ENCODE data around the gene CNTN5. TPM values are rescaled to one million over a fixed set of nuclear protein-coding genes. Genes with fewer than 3 reads are reported as not detected.

CNTN5 gene
- polyA plus RNA-seq, 1 donor (not counting 4 experiments of a cell fraction or from before 2014, with no cell fraction given): not detected

DNA sequence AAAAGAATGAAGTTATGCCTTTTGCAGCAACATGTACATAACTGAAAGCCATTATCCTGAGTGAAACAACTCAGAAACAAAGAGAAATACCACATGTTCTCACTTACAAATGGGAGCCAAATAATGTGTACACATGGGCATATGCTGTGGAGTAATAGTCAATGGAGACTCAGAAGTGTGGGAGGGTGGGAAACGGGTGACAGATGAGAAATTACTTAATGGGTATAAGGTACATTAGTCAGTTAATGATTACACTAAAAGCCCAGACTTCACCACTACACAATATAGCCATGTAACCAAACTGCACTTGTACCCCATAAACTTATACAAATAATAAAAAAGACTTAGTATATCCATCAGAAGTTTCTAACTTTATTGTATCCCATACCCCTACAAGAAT is 992.3 kb downstream of the CNTN5 start:
- Histone ChIP-seq H3K9me3 (ENCODE audit: control insufficient read depth, low read depth, low read length) (no peaks in the 10 kb centered on the region), H3K27me3 (ENCODE audit: control insufficient read depth, extremely low read depth, insufficient read depth, low read length) (no peaks in the 10 kb centered on the region), H2AFZ (ENCODE audit: control insufficient read depth, low read length) (no peak overlapping the region), H3K36me3 (ENCODE audit: control insufficient read depth in 2 of 2, extremely low read depth in 1 of 2, insufficient read depth in 2 of 2, low read length in 2 of 2) (no peaks in the 10 kb centered on the region), H3K9me1 (ENCODE audit: control insufficient read depth, extremely low read depth, insufficient read depth, low read length) (no peaks in the 10 kb centered on the region), H3K4me1 (ENCODE audit: control insufficient read depth, extremely low read depth, insufficient read depth, low read length) (no peaks in the 10 kb centered on the region), H3K4me3 (ENCODE audit: control insufficient read depth in 2 of 3, extremely low read depth in 1 of 3, insufficient read depth in 2 of 3, low read depth in 1 of 3, low read length in 3 of 3) (no peak overlapping the region), H3K4me2 (ENCODE audit: control insufficient read depth, extremely low read depth, insufficient read depth, low read depth, low read length) (no peak overlapping the region), H4K20me1 (ENCODE audit: control insufficient read depth, extremely low read depth, insufficient read depth, low read length) (no peaks in the 10 kb centered on the region), H3K9ac (ENCODE audit: control insufficient read depth, extremely low read depth, insufficient read depth, low read length) (no peak overlapping the region), H3K79me2 (ENCODE audit: control insufficient read depth, insufficient read depth, low read length) (no peaks in the 10 kb centered on the region), H3K27ac (ENCODE audit: control insufficient read depth, insufficient read depth, low read length) (no peak overlapping the region)
- no peak for FAIRE-seq
- dilution Hi-C loops (cut with MboI; ENCODE audit: extremely low pct_ligation_motif_present, low sequenced_read_pairs): no loop called here
- no peak for DNase-seq (ENCODE audit: low read depth, low spot score)
- TF ChIP-seq EZH2 (IDR thresholded peaks at IDR 0.05; ENCODE audit: low read length): no peak
- no peak for TF ChIP-seq CTCF (optimal IDR thresholded peaks at IDR 0.05 in 1 of 3, IDR thresholded peaks at IDR 0.05 in 1 of 3, conservative IDR thresholded peaks at IDR 0.05 in 1 of 3; ENCODE audit: extremely low read depth in 1 of 3, insufficient read depth in 2 of 3, low read length in 3 of 3)

DNA sequence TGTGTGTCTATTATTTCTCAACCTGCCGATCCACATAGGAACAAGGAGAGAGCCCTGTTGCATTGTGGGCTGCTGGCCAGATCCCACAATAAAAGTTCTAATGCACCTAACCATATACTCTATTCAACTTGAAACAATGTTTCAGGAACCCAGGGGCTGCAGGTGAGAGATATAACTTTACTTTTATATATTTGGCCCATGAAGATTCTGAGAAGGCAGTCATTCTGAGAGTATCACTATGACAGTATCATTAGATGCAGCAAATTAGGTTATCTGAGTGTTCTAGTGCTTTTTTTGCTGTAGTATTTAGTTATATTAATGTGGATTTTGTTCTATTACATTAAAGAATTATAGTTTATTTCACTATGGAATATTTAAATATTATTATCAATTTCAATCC is 1011.2 kb downstream of the CNTN5 start:
- no peak overlapping the region for H3K4me2 ChIP-seq (ENCODE audit: control insufficient read depth, extremely low read depth, insufficient read depth, low read depth, low read length)
- H3K4me1 ChIP-seq (ENCODE audit: control insufficient read depth, extremely low read depth, insufficient read depth, low read length): no peaks in the 10 kb centered on the region
- H3K9ac ChIP-seq (ENCODE audit: control insufficient read depth, extremely low read depth, insufficient read depth, low read length): no peak overlapping the region
- no peak for TF ChIP-seq CTCF (optimal IDR thresholded peaks at IDR 0.05 in 1 of 3, IDR thresholded peaks at IDR 0.05 in 1 of 3, conservative IDR thresholded peaks at IDR 0.05 in 1 of 3; ENCODE audit: extremely low read depth in 1 of 3, insufficient read depth in 2 of 3, low read length in 3 of 3)
- TF ChIP-seq EZH2 (IDR thresholded peaks at IDR 0.05; ENCODE audit: low read length): no peak
- DNase-seq (ENCODE audit: low read depth, low spot score): no peak
- H3K27ac ChIP-seq (ENCODE audit: control insufficient read depth, insufficient read depth, low read length): no peak overlapping the region
- H3K9me3 ChIP-seq (ENCODE audit: control insufficient read depth, low read depth, low read length): no peaks in the 10 kb centered on the region
- no peaks in the 10 kb centered on the region for H3K27me3 ChIP-seq (ENCODE audit: control insufficient read depth, extremely low read depth, insufficient read depth, low read length)
- dilution Hi-C loops (cut with MboI; ENCODE audit: extremely low pct_ligation_motif_present, low sequenced_read_pairs): no loop called here
- no peaks in the 10 kb centered on the region for H3K9me1 ChIP-seq (ENCODE audit: control insufficient read depth, extremely low read depth, insufficient read depth, low read length)
- no peak for FAIRE-seq
- H3K4me3 ChIP-seq (ENCODE audit: control insufficient read depth in 2 of 3, extremely low read depth in 1 of 3, insufficient read depth in 2 of 3, low read depth in 1 of 3, low read length in 3 of 3): no peak overlapping the region
- H3K36me3 ChIP-seq (ENCODE audit: control insufficient read depth in 2 of 2, extremely low read depth in 1 of 2, insufficient read depth in 2 of 2, low read length in 2 of 2): no peaks in the 10 kb centered on the region
- no peaks in the 10 kb centered on the region for H3K79me2 ChIP-seq (ENCODE audit: control insufficient read depth, insufficient read depth, low read length)
- H2AFZ ChIP-seq (ENCODE audit: control insufficient read depth, low read length): no peak overlapping the region
- H4K20me1 ChIP-seq (ENCODE audit: control insufficient read depth, extremely low read depth, insufficient read depth, low read length): no peaks in the 10 kb centered on the region
